A673 (cell line): ENCODE data around the gene CISD1. TPM values are rescaled to one million over a fixed set of nuclear protein-coding genes. Genes with fewer than 3 reads are reported as not detected.

Source experiments
- BruUV-seq: library from RNA; stranded (reverse); fragments of 400-500 nt; replicated peaks from 2 replicates; lab custom pipeline; 2021; lab: Mats Ljungman, UMichigan
- CTCF ChIA-PET: fragments of 300-600 bp; sonication (Branson Sonifier 250); formaldehyde crosslinking; loops from one replicate; lab custom pipeline; 2022; ENCODE audit warnings: antibody characterized with exemption; lab: Charles Lee
- POLR2A ChIA-PET: fragments of 300-600 bp; sonication (Branson Sonifier 250); formaldehyde crosslinking; loops from one replicate; lab custom pipeline; 2022; ENCODE audit warnings: antibody characterized with exemption; ENCODE audit not compliant: low non-redundant PET; lab: Charles Lee
- DNase-seq: peaks from one replicate; pipeline ENCODE4 v3.0.0-alpha.2; 2015; ENCODE audit warnings: low spot score
- H3K27ac ChIP-seq: fragments of 200-600 bp; sonication (generic); 2 replicates; pipeline ENCODE4 v1.5.1; 2016; ENCODE audit warnings: mixed run types, low read depth, mild to moderate bottlenecking, mixed read lengths, antibody characterized with exemption, low read length; ENCODE audit not compliant: poor library complexity, severe bottlenecking
- H3K27me3 ChIP-seq: fragments of 200-600 bp; sonication (generic); replicated peaks from 2 replicates; pipeline ENCODE4 v1.6.1; 2017; ENCODE audit warnings: mixed run types, low read depth, mild to moderate bottlenecking, mixed read lengths, antibody characterized with exemption, low read length; ENCODE audit not compliant: insufficient read depth, poor library complexity
- H3K36me3 ChIP-seq: fragments of 200-600 bp; sonication (generic); 2 replicates; pipeline ENCODE4 v1.6.1; 2016; ENCODE audit warnings: mixed run types, mild to moderate bottlenecking, mixed read lengths, antibody characterized with exemption, low read length; ENCODE audit not compliant: insufficient read depth, poor library complexity, severe bottlenecking
- H3K4me1 ChIP-seq: fragments of 200-600 bp; sonication (generic); 2 replicates; pipeline ENCODE4 v1.6.1; 2017; ENCODE audit warnings: mixed run types, mild to moderate bottlenecking, mixed read lengths, antibody characterized with exemption, low read length; ENCODE audit not compliant: insufficient read depth, poor library complexity, severe bottlenecking
- H3K4me3 ChIP-seq: fragments of 200-600 bp; sonication (generic); 2 replicates; pipeline ENCODE4 v1.5.1; 2016; ENCODE audit warnings: low read depth, mixed run types, mild to moderate bottlenecking, mixed read lengths, low read length; ENCODE audit not compliant: poor library complexity, severe bottlenecking
- H3K9me3 ChIP-seq: fragments of 200-600 bp; sonication (generic); 2 replicates; pipeline ENCODE4 v1.6.1; 2016; ENCODE audit warnings: mixed run types, low read depth, mild to moderate bottlenecking, mixed read lengths, antibody characterized with exemption, low read length; ENCODE audit not compliant: poor library complexity, severe bottlenecking
- EZH2 ChIP-seq: fragments of 200-600 bp; sonication (generic); IDR thresholded peaks from 2 replicates; pipeline ENCODE4 v1.6.1; 2017; ENCODE audit warnings: borderline replicate concordance, low read depth, mild to moderate bottlenecking, mixed read lengths, antibody characterized with exemption, low read length; ENCODE audit not compliant: poor library complexity, severe bottlenecking
- intact Hi-C: fragments of 100-400 bp; cut with micrococcal nuclease; formaldehyde crosslinking; loops from one replicate; pipeline ENCODE4 v1.10.0; 2022; ENCODE audit not compliant: unreplicated experiment
- total RNA-seq: library from RNA; stranded (reverse); gene quantifications from 2 replicates; pipeline ENCODE4 v1.2.3, GENCODE V29; 2021
- TF ChIP-seq, protein P1 (sequence below): fragments of 300-800, 200-600 bp; sonication (generic); conservative IDR thresholded peaks from 2 replicates; pipeline ENCODE4 v1.5.1; 2017; ENCODE audit warnings: low read depth, mild to moderate bottlenecking, antibody characterized with exemption, low read length, moderate library complexity, mixed read lengths

Gene CISD1
- total RNA-seq, 1 experiment from 2014 or later = 64.5 TPM

DNA sequence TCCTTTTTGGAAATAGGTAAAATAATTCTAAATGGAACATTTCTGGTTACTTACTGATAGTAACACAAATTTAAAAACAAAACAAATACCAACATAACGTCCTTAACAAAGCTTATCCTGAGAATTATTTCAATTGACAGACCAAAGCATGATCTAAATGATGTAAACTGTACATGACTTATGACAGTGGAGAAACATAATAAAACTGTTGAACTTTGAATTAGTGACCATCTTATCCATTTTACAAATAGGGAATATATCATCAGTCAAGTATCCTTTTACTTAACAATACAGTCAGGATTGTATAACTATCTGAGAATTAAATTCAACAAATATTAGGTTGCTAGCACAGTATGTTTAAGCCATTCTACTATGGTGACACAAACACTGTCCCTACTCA lies 3.7 kb upstream of the CISD1 start:
- TF ChIP-seq, protein P1, sequence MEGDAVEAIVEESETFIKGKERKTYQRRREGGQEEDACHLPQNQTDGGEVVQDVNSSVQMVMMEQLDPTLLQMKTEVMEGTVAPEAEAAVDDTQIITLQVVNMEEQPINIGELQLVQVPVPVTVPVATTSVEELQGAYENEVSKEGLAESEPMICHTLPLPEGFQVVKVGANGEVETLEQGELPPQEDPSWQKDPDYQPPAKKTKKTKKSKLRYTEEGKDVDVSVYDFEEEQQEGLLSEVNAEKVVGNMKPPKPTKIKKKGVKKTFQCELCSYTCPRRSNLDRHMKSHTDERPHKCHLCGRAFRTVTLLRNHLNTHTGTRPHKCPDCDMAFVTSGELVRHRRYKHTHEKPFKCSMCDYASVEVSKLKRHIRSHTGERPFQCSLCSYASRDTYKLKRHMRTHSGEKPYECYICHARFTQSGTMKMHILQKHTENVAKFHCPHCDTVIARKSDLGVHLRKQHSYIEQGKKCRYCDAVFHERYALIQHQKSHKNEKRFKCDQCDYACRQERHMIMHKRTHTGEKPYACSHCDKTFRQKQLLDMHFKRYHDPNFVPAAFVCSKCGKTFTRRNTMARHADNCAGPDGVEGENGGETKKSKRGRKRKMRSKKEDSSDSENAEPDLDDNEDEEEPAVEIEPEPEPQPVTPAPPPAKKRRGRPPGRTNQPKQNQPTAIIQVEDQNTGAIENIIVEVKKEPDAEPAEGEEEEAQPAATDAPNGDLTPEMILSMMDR = no peak
- no peak for TF ChIP-seq EZH2
- CTCF ChIA-PET = no interaction called here
- peak overlapping the region; percentile 81 for H3K27ac ChIP-seq
- intact Hi-C loops = no loop called here
- peak overlapping the region; percentile 69 for H3K4me3 ChIP-seq
- no peak for DNase-seq
- no peaks in the 10 kb centered on the region for H3K36me3 ChIP-seq
- H3K27me3 ChIP-seq = no peaks in the 10 kb centered on the region
- POLR2A ChIA-PET = no interaction called here
- BruUV-seq = no TSS peak
- H3K4me1 ChIP-seq = peaks cover 23% of the 10 kb centered on the region
- no peaks in the 10 kb centered on the region for H3K9me3 ChIP-seq

DNA sequence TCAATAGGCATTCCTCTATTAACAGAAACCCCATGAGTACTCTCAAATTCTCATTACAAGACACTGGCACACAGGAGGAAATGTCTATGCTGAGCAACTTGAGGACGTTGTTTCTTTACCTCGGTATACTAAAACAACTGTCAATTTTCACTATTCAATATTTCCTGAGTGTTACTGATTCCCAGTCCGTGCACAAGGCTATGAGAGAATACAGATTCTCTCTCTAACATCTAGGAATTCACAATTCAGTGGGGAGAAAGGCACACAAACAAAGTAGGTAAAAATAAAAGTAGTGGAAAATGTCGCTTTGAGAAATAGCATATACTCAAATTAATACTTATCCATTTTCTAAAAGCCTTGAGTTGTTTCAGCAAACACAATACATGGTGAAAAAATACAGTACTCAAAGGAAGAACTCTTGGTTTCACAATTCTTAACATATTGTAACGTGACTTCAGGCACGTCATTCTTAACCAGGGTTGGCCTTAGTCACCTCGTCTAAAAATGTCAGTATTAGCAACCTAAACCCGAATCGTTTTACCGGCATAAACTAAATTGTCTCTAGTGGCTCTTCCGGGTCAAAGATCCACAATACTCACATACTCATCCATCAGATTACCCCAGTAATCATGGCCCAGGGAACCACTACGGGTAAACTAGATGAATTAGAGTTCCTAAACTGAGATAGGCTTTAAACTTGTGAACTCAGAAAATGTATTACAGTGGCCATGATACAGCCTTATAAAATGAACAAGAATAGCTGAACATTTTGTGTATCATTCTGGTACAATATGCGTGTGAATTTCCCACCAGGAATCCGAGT lies 2.7 kb upstream of the CISD1 start:
- Histone ChIP-seq H3K36me3 (no peaks in the 10 kb centered on the region), H3K27ac (peak overlapping the region; percentile 81), H3K27me3 (no peaks in the 10 kb centered on the region), H3K4me1 (peaks cover 19% of the 10 kb centered on the region), H3K9me3 (no peaks in the 10 kb centered on the region), H3K4me3 (peak overlapping the region; percentile 69)
- TSS peak; percentile 34 for BruUV-seq
- CTCF ChIA-PET = no interaction called here
- intact Hi-C loops = no loop called here
- peak; percentile 24 for DNase-seq
- TF ChIP-seq, protein P1 = no peak
- POLR2A ChIA-PET = no interaction called here

DNA sequence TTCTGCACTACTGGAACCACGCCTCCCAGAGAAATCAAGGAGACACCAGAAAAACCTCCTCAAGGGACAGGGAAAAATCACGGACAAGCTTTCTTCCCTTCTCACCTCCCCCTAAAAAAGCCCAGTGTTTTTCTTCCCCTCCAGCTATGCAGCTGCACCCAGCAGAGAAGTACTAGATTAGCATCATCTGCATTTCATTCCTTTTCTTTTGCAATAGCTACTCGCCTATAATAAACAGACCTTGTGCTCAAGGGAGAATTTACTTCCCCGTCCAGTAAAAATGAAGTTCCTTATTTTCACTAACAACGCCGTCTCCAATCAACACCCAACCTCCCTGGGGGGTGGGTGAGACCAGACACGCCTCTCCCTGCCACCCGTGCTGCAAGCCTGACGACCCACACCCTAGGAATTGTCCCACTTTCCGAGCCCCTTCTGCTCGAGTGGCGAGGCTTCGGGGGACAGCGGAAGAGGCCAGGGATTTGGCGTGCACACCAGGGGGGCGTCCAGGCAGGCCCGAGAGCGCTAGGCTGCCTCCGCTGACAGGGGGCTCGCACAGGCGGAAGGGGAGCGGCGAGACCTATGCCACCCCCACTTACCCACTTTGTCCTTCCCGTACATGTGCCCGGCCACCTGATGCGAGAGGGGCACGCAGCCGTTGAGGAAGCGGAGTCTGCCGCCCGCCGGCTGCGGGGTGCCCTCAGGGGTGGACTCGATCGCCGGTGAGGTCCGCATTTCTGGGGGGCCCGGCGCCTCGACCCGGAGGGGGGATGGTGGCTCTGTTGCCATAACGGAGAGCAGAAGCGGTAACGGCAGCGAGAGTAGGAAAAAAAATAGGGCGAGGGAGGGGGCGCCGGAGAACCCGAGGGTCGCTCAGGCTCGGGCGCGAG lies 1.9 kb upstream of the CISD1 start:
- no peaks in the 10 kb centered on the region for H3K27me3 ChIP-seq
- H3K4me3 ChIP-seq = peak overlapping the region; percentile 69
- H3K36me3 ChIP-seq = no peaks in the 10 kb centered on the region
- TF ChIP-seq, protein P1 = no peak
- no peak for TF ChIP-seq EZH2
- ChIA-PET CTCF (no interaction called here), POLR2A (no interaction called here)
- H3K27ac ChIP-seq = peak overlapping the region; percentile 81
- peak; percentile 74 for DNase-seq
- no TSS peak for BruUV-seq
- intact Hi-C loops = no loop called here
- H3K9me3 ChIP-seq = no peaks in the 10 kb centered on the region
- peaks cover 18% of the 10 kb centered on the region for H3K4me1 ChIP-seq
